IMR-90 (cell line): ENCODE measurements around the gene TPM4. TPM values are rescaled to one million over a fixed set of nuclear protein-coding genes. Genes with fewer than 3 reads are reported as not detected.
A peak's percentile ranks its signal among the peaks of the same experiment; 100 is the strongest.

Experiments
- ATAC-seq: fragments of 200-7000 bp; cut with Tn5 transposase; 2 replicates; pipeline ENCODE4 v1.9.1; 2020; ENCODE audit warnings: low read depth, mild to moderate bottlenecking, moderate library complexity
- BruUV-seq: library from RNA; stranded (reverse); fragments of 400-500 nt; replicated peaks from 2 replicates; lab custom pipeline; 2021; lab: Mats Ljungman, UMichigan
- CTCF ChIA-PET: fragments of 300-600 bp; formaldehyde crosslinking; extraction: SDS; loops from one replicate; lab custom pipeline; 2021; ENCODE audit warnings: antibody characterized with exemption; lab: Yijun Ruan, JAX
- POLR2A ChIA-PET: fragments of 300-600 bp; sonication (Branson Sonifier 250); formaldehyde crosslinking; loops from one replicate; lab custom pipeline; 2022; ENCODE audit warnings: antibody characterized with exemption; ENCODE audit not compliant: unreplicated experiment; lab: Charles Lee
- DNase-seq: peaks from one replicate; pipeline ENCODE4 v3.0.0; 2013
- H2AFZ ChIP-seq: replicated peaks from 2 replicates; pipeline ENCODE3; 2013; ENCODE audit warnings: low read length, mild to moderate bottlenecking; ENCODE audit not compliant: poor library complexity
- H2AK5ac ChIP-seq: 2 replicates; pipeline ENCODE4 v1.6.1; 2013; ENCODE audit warnings: low read depth, low read length, inconsistent platforms
- H2AK9ac ChIP-seq: replicated peaks from 2 replicates; pipeline ENCODE3; 2013; ENCODE audit warnings: mild to moderate bottlenecking, low read depth, low read length, moderate library complexity; ENCODE audit not compliant: poor library complexity
- H2BK120ac ChIP-seq: 2 replicates; pipeline ENCODE4 v1.6.1; 2013; ENCODE audit warnings: low read depth, low read length, inconsistent platforms
- H2BK15ac ChIP-seq: 3 replicates; pipeline ENCODE4 v1.6.1; 2013; ENCODE audit warnings: low read depth, low read length, inconsistent platforms
- H2BK20ac ChIP-seq: 2 replicates; pipeline ENCODE4 v1.6.1; 2013; ENCODE audit warnings: low read depth, mild to moderate bottlenecking, inconsistent platforms, low read length, moderate library complexity
- H2BK5ac ChIP-seq: 2 replicates; pipeline ENCODE4 v1.6.1; 2013; ENCODE audit warnings: mild to moderate bottlenecking, low read depth, low read length, inconsistent platforms; ENCODE audit not compliant: poor library complexity, severe bottlenecking
- H3K14ac ChIP-seq: replicated peaks from 2 replicates; pipeline ENCODE4 v1.6.1; 2013; ENCODE audit warnings: low read depth, low read length, inconsistent platforms
- H3K18ac ChIP-seq: 2 replicates; pipeline ENCODE4 v1.6.1; 2013; ENCODE audit warnings: low read depth, low read length, control low read depth
- H3K23ac ChIP-seq: 2 replicates; pipeline ENCODE4 v1.6.1; 2013; ENCODE audit warnings: low read depth, low read length, inconsistent platforms
- H3K27ac ChIP-seq: 2 replicates; pipeline ENCODE4 v1.5.1; 2013; ENCODE audit warnings: mild to moderate bottlenecking, control low read depth, low read length; ENCODE audit not compliant: insufficient read depth
- H3K27me3 ChIP-seq: 2 replicates; pipeline ENCODE4 v1.6.1; 2013; ENCODE audit warnings: low read length; ENCODE audit not compliant: control insufficient read depth, insufficient read depth
- H3K36me3 ChIP-seq: 2 replicates; pipeline ENCODE4 v1.6.1; 2013; ENCODE audit warnings: low read length, mixed read lengths; ENCODE audit not compliant: control insufficient read depth, insufficient read depth
- H3K4ac ChIP-seq: 2 replicates; pipeline ENCODE4 v1.6.1; 2013; ENCODE audit warnings: low read depth, low read length, inconsistent platforms
- H3K4me1 ChIP-seq: 2 replicates; pipeline ENCODE4 v1.6.1; 2013; ENCODE audit warnings: low read length, mixed read lengths; ENCODE audit not compliant: control insufficient read depth, insufficient read depth
- H3K4me2 ChIP-seq: 2 replicates; pipeline ENCODE4 v1.6.1; 2013; ENCODE audit warnings: low read depth, mild to moderate bottlenecking, control low read depth, low read length, moderate library complexity
- H3K4me3 ChIP-seq: 2 replicates; pipeline ENCODE4 v1.5.1; 2013; ENCODE audit warnings: low read depth, mild to moderate bottlenecking, control low read depth, low read length, moderate library complexity; ENCODE audit not compliant: insufficient read depth
- H3K56ac ChIP-seq: 2 replicates; pipeline ENCODE4 v1.6.1; 2013; ENCODE audit warnings: low read length, inconsistent platforms; ENCODE audit not compliant: insufficient read depth; ENCODE audit errors: extremely low read depth
- H3K79me1 ChIP-seq, 2 experiments: 2 replicates each; pipeline ENCODE4 v1.6.1; 2013; ENCODE audit warnings: low read length in 2 of 2, inconsistent platforms in 1 of 2, low read depth in 1 of 2
- H3K9ac ChIP-seq: 2 replicates; pipeline ENCODE4 v1.6.1; 2013; ENCODE audit warnings: low read depth, low read length, control low read depth
- H3K9me1 ChIP-seq: 2 replicates; pipeline ENCODE4 v1.6.1; 2013; ENCODE audit warnings: low read length, inconsistent platforms; ENCODE audit not compliant: insufficient read depth
- H3K9me3 ChIP-seq: 2 replicates; pipeline ENCODE4 v1.6.1; 2013; ENCODE audit warnings: low read length; ENCODE audit not compliant: control insufficient read depth, insufficient read depth
- H4K20me1 ChIP-seq: 2 replicates; pipeline ENCODE4 v1.6.1; 2013; ENCODE audit warnings: low read length, inconsistent platforms; ENCODE audit not compliant: insufficient read depth
- H4K5ac ChIP-seq: 2 replicates; pipeline ENCODE4 v1.6.1; 2013; ENCODE audit warnings: mild to moderate bottlenecking, low read depth, low read length, control low read depth
- H4K8ac ChIP-seq, 2 experiments: 2 replicates each; pipeline ENCODE4 v1.6.1; 2013; ENCODE audit warnings: low read depth in 2 of 2, low read length in 2 of 2, control low read depth in 1 of 2, inconsistent platforms in 1 of 2
- H4K91ac ChIP-seq: 2 replicates; pipeline ENCODE4 v1.6.1; 2013; ENCODE audit warnings: low read depth, low read length, inconsistent platforms; ENCODE audit not compliant: insufficient read depth
- CEBPB ChIP-seq: IDR thresholded peaks from 2 replicates; pipeline ENCODE4 v1.6.1; 2012; ENCODE audit warnings: low read depth, low read length, improper control_type of control experiment
- POLR2A ChIP-seq: IDR thresholded peaks from 2 replicates; pipeline ENCODE4 v1.6.1; 2012; ENCODE audit warnings: mild to moderate bottlenecking, low read depth, low read length
- WGBS, 2 experiments: methylation state at CpG; one replicate each; pipeline versions ENCODE4 v1.1.5 to v1.1.7; 2013; ENCODE audit warnings: missing lambda C conversion rate in 2 of 2; ENCODE audit not compliant: insufficient read length in 1 of 2; ENCODE audit errors: extremely low coverage in 2 of 2; 5-methylcytosine and 5-hydroxymethylcytosine counted together
- dilution Hi-C: fragments of 300-500 bp; cut with HindIII; formaldehyde crosslinking; loops from one replicate; pipeline ENCODE4 v1.14.3; 2018; ENCODE audit warnings: low sequenced_read_pairs; ENCODE audit not compliant: unreplicated experiment
- in situ Hi-C: fragments of 300-500 bp; cut with MboI; formaldehyde crosslinking; loops from 3 replicates; pipeline ENCODE4 v1.14.3; 2019; ENCODE audit warnings: low sequenced_read_pairs, inconsistent platforms, mixed read lengths
- intact Hi-C: fragments of 100-400 bp; cut with micrococcal nuclease; formaldehyde crosslinking; loops from 2 replicates; pipeline ENCODE4 v1.10.0; 2022
- polyA plus RNA-seq, 3 experiments: library from polyadenylated mRNA; depleted of rRNA; stranded (reverse); fragments of >200 nt; gene quantifications; 2 replicates each; pipeline ENCODE4 v1.2.3, GENCODE V29; 2012; ENCODE audit warnings: low replicate concordance in 1 of 3
- total RNA-seq: library from RNA; depleted of rRNA; stranded (reverse); fragments of >200 nt; gene quantifications from 2 replicates; pipeline ENCODE4 v1.2.3, GENCODE V29; 2012

Gene TPM4
- total and polyA plus RNA-seq, 2 of the 4 experiments (the other 2 are of a cell fraction), result 1,075 to 1,160 TPM

DNA sequence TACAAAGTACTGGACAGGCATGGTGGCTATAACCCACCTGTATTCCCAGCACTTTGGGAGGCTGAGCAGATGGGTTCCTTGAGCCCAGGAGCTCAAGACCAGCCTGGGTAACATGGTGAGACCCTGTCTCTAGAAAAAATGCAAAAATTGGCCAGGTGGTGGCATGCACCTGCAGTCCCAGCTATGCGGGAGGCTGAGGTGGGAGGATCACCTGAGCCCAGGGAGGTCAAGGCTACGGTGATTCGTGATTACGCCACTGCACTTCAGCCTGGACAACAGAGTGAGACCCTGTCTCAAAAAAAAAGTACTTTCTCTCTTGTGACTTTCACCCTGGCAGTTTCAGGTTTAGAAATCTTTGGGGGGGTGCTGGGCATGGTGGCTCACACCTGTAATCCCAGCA, 24.2 kb downstream of the TPM4 start:
- ChIA-PET POLR2A (no interaction called here), CTCF (no interaction called here)
- Histone ChIP-seq H3K27ac (no peak overlapping the region), H2AK5ac (no peak overlapping the region), H3K23ac (no peak overlapping the region), H2BK120ac (no peak overlapping the region), H3K4me2 (no peak overlapping the region), H2AFZ (no peak overlapping the region), H4K5ac (no peak overlapping the region), H3K18ac (no peak overlapping the region), H2AK9ac (no peak overlapping the region), H3K4me3 (no peak overlapping the region), H3K14ac (no peak overlapping the region), H3K79me1 (peaks cover 14 to 58% of the 10 kb centered on the region in 2 experiments), H4K91ac (no peak overlapping the region), H3K56ac (no peak overlapping the region), H3K4ac (no peak overlapping the region), H3K9me3 (no peaks in the 10 kb centered on the region), H3K4me1 (peaks cover 3% of the 10 kb centered on the region; the same call in 1 of the 2 replicates), H4K8ac (no peak overlapping the region), H3K9me1 (peaks cover 3% of the 10 kb centered on the region; the same call in 1 of the 2 replicates), H3K27me3 (no peaks in the 10 kb centered on the region), H2BK20ac (no peak overlapping the region), H3K36me3 (peaks cover 68% of the 10 kb centered on the region), H3K9ac (no peak overlapping the region), H4K20me1 (peaks cover 87% of the 10 kb centered on the region), H2BK15ac (no peak overlapping the region), H2BK5ac (no peak overlapping the region)
- ATAC-seq, result no peak
- in situ Hi-C loops, result no loop called here
- WGBS, 2 experiments, result no CpG with 5 or more reads among the region's 4 CpGs
- intact Hi-C loops, result no loop called here
- no peak for TF ChIP-seq CEBPB
- 0 out of 2 replicates have a peak, but pooled peaks have one; percentile 49 for TF ChIP-seq POLR2A
- DNase-seq, result no peak
- BruUV-seq, result no TSS peak
- dilution Hi-C loops, result no loop called here
